H9 (cell line): ENCODE measurements around the gene INVS. TPM values are rescaled to one million over a fixed set of nuclear protein-coding genes. Genes with fewer than 3 reads are reported as not detected.

ENCODE experiments used
- DNase-seq: peaks from one replicate; pipeline ENCODE4 v3.0.0-alpha.2; 2017
- H2AFZ ChIP-seq: one replicate; pipeline ENCODE4 v1.6.1; 2013; ENCODE audit warnings: mild to moderate bottlenecking, low read length, control low read depth, moderate library complexity
- H2AK5ac ChIP-seq: 2 replicates; pipeline ENCODE4 v1.6.1; 2013; ENCODE audit warnings: low read length, control low read depth, mixed read lengths; ENCODE audit not compliant: insufficient read length
- H2BK120ac ChIP-seq: one replicate; pipeline ENCODE4 v1.6.1; 2013; ENCODE audit warnings: low read depth, mild to moderate bottlenecking, low read length, control low read depth, inconsistent platforms; ENCODE audit not compliant: poor library complexity, severe bottlenecking
- H2BK12ac ChIP-seq: 2 replicates; pipeline ENCODE4 v1.6.1; 2013; ENCODE audit warnings: low read length, control low read depth, mixed read lengths, low read depth; ENCODE audit not compliant: insufficient read length
- H2BK15ac ChIP-seq: 2 replicates; pipeline ENCODE4 v1.6.1; 2013; ENCODE audit warnings: low read depth, low read length, control low read depth
- H2BK20ac ChIP-seq: one replicate; pipeline ENCODE4 v1.6.1; 2013; ENCODE audit warnings: low read depth, mild to moderate bottlenecking, low read length, control low read depth, inconsistent platforms; ENCODE audit not compliant: poor library complexity, severe bottlenecking
- H2BK5ac ChIP-seq: 2 replicates; pipeline ENCODE4 v1.6.1; 2013; ENCODE audit warnings: low read length, control low read depth, mixed read lengths; ENCODE audit not compliant: insufficient read length
- H3K14ac ChIP-seq: 2 replicates; pipeline ENCODE4 v1.6.1; 2013; ENCODE audit warnings: low read length, control low read depth; ENCODE audit not compliant: insufficient read depth
- H3K18ac ChIP-seq: 2 replicates; pipeline ENCODE4 v1.6.1; 2013; ENCODE audit warnings: low read depth, mild to moderate bottlenecking, mixed read lengths, low read length, control low read depth; ENCODE audit not compliant: insufficient read length
- H3K23ac ChIP-seq: 2 replicates; pipeline ENCODE4 v1.6.1; 2013; ENCODE audit warnings: low read length, control low read depth, mixed read lengths, low read depth; ENCODE audit not compliant: insufficient read length
- H3K23me2 ChIP-seq: 2 replicates; pipeline ENCODE4 v1.6.1; 2013; ENCODE audit warnings: low read depth, mild to moderate bottlenecking, mixed read lengths, low read length, control low read depth; ENCODE audit not compliant: insufficient read length, poor library complexity, severe bottlenecking
- H3K27ac ChIP-seq: 2 replicates; pipeline ENCODE4 v1.5.1; 2013; ENCODE audit warnings: low read length, control low read depth, mixed read lengths, low read depth; ENCODE audit not compliant: insufficient read length
- H3K27me3 ChIP-seq: 2 replicates; pipeline ENCODE4 v1.6.1; 2013; ENCODE audit warnings: low read length, control low read depth, inconsistent platforms; ENCODE audit not compliant: insufficient read depth
- H3K4ac ChIP-seq: 2 replicates; pipeline ENCODE4 v1.6.1; 2013; ENCODE audit warnings: low read depth, mild to moderate bottlenecking, control low read depth, inconsistent platforms, low read length, moderate library complexity
- H3K4me1 ChIP-seq: 2 replicates; pipeline ENCODE4 v1.6.1; 2013; ENCODE audit warnings: low read length, control low read depth, inconsistent platforms; ENCODE audit not compliant: insufficient read depth
- H3K4me2 ChIP-seq: 2 replicates; pipeline ENCODE4 v1.6.1; 2013; ENCODE audit warnings: low read length, control low read depth, mixed read lengths; ENCODE audit not compliant: insufficient read length, insufficient read depth
- H3K56ac ChIP-seq: 2 replicates; pipeline ENCODE4 v1.6.1; 2013; ENCODE audit warnings: low read depth, mild to moderate bottlenecking, mixed read lengths, low read length, control low read depth; ENCODE audit not compliant: insufficient read length
- H3K79me1 ChIP-seq: 2 replicates; pipeline ENCODE4 v1.6.1; 2013; ENCODE audit warnings: low read depth, mild to moderate bottlenecking, moderate library complexity, low read length, control low read depth, inconsistent platforms; ENCODE audit not compliant: insufficient read depth, poor library complexity, severe bottlenecking
- H3K79me2 ChIP-seq: 2 replicates; pipeline ENCODE4 v1.6.1; 2013; ENCODE audit warnings: low read length, control low read depth, inconsistent platforms; ENCODE audit not compliant: insufficient read depth
- H3K9ac ChIP-seq: 2 replicates; pipeline ENCODE4 v1.6.1; 2013; ENCODE audit warnings: low read length, control low read depth, mixed read lengths; ENCODE audit not compliant: insufficient read length; ENCODE audit errors: extremely low read depth
- H3K9me3 ChIP-seq: one replicate; pipeline ENCODE4 v1.6.1; 2013; ENCODE audit warnings: low read depth, low read length, inconsistent platforms; ENCODE audit not compliant: control insufficient read depth
- H3T11ph ChIP-seq: one replicate; pipeline ENCODE4 v1.6.1; 2013; ENCODE audit warnings: mild to moderate bottlenecking, low read length, control low read depth, inconsistent platforms
- H4K20me1 ChIP-seq: one replicate; pipeline ENCODE4 v1.6.1; 2013; ENCODE audit not compliant: control insufficient read depth, insufficient read length, insufficient read depth
- H4K5ac ChIP-seq: 2 replicates; pipeline ENCODE4 v1.6.1; 2013; ENCODE audit warnings: low read depth, mild to moderate bottlenecking, mixed read lengths, low read length, control low read depth; ENCODE audit not compliant: insufficient read length
- H4K8ac ChIP-seq: replicated peaks from 2 replicates; pipeline ENCODE4 v1.6.1; 2013; ENCODE audit warnings: low read length, control low read depth, mixed read lengths, low read depth; ENCODE audit not compliant: insufficient read length
- H4K91ac ChIP-seq: 2 replicates; pipeline ENCODE4 v1.6.1; 2013; ENCODE audit warnings: low read depth, mild to moderate bottlenecking, moderate library complexity, mixed read lengths, low read length, control low read depth; ENCODE audit not compliant: insufficient read length
- H3K27ac Mint-ChIP-seq, 3 experiments: 2 replicates in 2 of 3; 3 replicates in 1 of 3; pipeline ENCODE4 v1.8.0; 2020 to 2021; ENCODE audit warnings: mixed read lengths in 3 of 3, mild to moderate bottlenecking in 1 of 3, moderate library complexity in 1 of 3
- H3K27me3 Mint-ChIP-seq: 2 replicates; pipeline ENCODE4 v1.8.0; 2021; ENCODE audit warnings: low read depth, mild to moderate bottlenecking, moderate library complexity, mixed read lengths
- H3K36me3 Mint-ChIP-seq, 3 experiments: 2 replicates in 2 of 3; 3 replicates in 1 of 3; pipeline ENCODE4 v1.8.0; 2020 to 2021; ENCODE audit warnings: low read depth in 3 of 3, mixed read lengths in 3 of 3; ENCODE audit not compliant: insufficient read depth in 1 of 3
- H3K4me1 Mint-ChIP-seq, 2 experiments: 2 replicates each; pipeline ENCODE4 v1.8.0; 2020; ENCODE audit warnings: mixed read lengths in 2 of 2
- H3K4me3 Mint-ChIP-seq, 2 experiments: 2 replicates in 1 of 2; 3 replicates in 1 of 2; pipeline ENCODE4 v1.8.0; 2020 to 2021; ENCODE audit warnings: mild to moderate bottlenecking in 2 of 2, mixed read lengths in 2 of 2, moderate library complexity in 1 of 2
- H3K9me3 Mint-ChIP-seq, 2 experiments: 2 replicates in 1 of 2; 3 replicates in 1 of 2; pipeline ENCODE4 v1.8.0; 2020; ENCODE audit warnings: mild to moderate bottlenecking in 2 of 2, mixed read lengths in 2 of 2, moderate library complexity in 1 of 2
- CTCF ChIP-seq: fragments of 200-600 bp; sonication (generic); conservative IDR thresholded peaks from 3 replicates; pipeline ENCODE4 v1.8.0; 2021; ENCODE audit warnings: antibody characterized with exemption, mild to moderate bottlenecking
- WGBS: extraction: QIAGEN DNeasy Blood & Tissue Kit; methylation state at CpG from one replicate; pipeline ENCODE4 v1.1.7; 2013; ENCODE audit warnings: missing lambda C conversion rate, low lambda C conversion rate, mixed read lengths; ENCODE audit not compliant: insufficient read length; ENCODE audit errors: extremely low coverage; 5-methylcytosine and 5-hydroxymethylcytosine counted together
- total RNA-seq: library from RNA; stranded (reverse); gene quantifications from 2 replicates; pipeline ENCODE4 v1.2.1, GENCODE V29; 2021

The INVS gene
- total RNA-seq, 1 experiment from 2014 or later: 7.5 TPM

- Histone ChIP-seq H3K27ac (no peak overlapping the region), H2BK20ac (no peak overlapping the region), H2BK12ac (no peak overlapping the region), H3K56ac (no peak overlapping the region), H3K14ac (no peak overlapping the region), H4K20me1 (no peaks in the 10 kb centered on the region), H3K27me3 (no peaks in the 10 kb centered on the region), H3K4me1 (no peaks in the 10 kb centered on the region), H3K4me2 (no peak overlapping the region), H3K18ac (no peak overlapping the region), H3K9ac (no peak overlapping the region), H4K91ac (no peak overlapping the region), H3T11ph (no peak overlapping the region), H2BK15ac (no peak overlapping the region), H4K8ac (no peak overlapping the region), H2BK120ac (no peak overlapping the region), H3K79me1 (no peaks in the 10 kb centered on the region), H3K23ac (no peak overlapping the region), H2AFZ (no peak overlapping the region), H3K79me2 (no peaks in the 10 kb centered on the region), H3K23me2 (no peaks in the 10 kb centered on the region), H3K4ac (no peak overlapping the region), H2AK5ac (no peak overlapping the region), H3K9me3 (no peaks in the 10 kb centered on the region), H2BK5ac (no peak overlapping the region), H4K5ac (no peak overlapping the region)
- Mint-ChIP-seq H3K4me3 (no peak overlapping the region), H3K4me1 (no peaks in the 10 kb centered on the region), H3K9me3 (peaks cover 8% of the 10 kb centered on the region in 2 experiments; a peak in 3 of 5 replicates), H3K36me3 (peaks cover 8 to 25% (median 11%) of the 10 kb centered on the region in 3 experiments), H3K27ac (no peak overlapping the region; a peak in 1 of 7 replicates), H3K27me3 (no peaks in the 10 kb centered on the region)
- no CpG with 5 or more reads among the region's 2 CpGs for WGBS
- DNase-seq: no peak
- no peak for TF ChIP-seq CTCF
Measured at GRCh38 chr9:100229136-100229535, 130.1 kb downstream of the INVS start.
